ENCODE results near the gene SNCB.

Gene SNCB

DNA sequence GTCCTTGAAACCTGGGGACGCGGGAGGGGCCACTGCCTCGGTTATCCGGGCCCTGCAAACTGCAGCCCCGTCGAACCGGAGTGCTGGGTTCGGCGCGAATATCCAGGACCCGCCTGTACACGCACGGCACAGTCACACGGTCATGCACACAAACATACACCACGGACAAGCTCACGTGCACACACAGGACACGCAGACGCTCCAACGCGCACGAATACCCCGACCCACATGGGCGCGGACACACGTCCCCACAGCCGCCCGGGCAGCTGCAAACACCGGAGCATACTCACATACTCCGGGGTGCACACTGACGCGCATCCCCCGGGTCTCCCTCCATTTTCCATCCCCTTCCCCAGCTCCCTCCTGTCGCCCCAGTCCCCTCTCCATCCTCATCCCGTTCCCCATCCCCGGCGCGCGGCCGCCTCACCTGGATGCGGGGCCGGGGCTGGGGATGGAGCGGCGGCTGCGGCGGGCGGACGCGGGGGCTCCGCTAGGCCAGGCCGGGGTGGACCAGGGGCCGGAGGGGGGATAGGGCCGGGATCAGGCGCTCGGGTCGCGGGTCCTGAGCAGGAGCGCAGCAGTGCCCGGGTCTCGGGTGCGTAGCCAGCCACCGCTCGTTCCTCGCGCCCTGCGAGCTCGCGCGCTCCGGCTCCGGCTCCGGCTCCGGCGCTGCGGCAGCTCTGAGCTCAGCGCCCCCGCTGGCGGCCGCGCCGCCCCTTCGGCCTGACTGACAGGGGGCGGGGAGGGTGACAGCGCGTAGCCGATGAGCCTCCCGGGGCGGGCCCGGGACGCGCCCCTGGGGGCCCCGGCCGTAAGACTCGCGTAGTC is at the start of gene SNCB, which contains the start of gene EIF4E1B:
SNCB (minus strand) TSS at position 682 of the 828 bp plus-strand sequence. CDS start 880 bp downstream, outside the sequence.
EIF4E1B (plus strand) TSS at position 823 of the 828 bp plus-strand sequence. CDS start 12,113 bp downstream, outside the sequence.
- no peak for FAIRE-seq

GRCh38 chr5:176679365-176680225 is 49.3 kb upstream of the SNCB start:
- no peak for FAIRE-seq

- FAIRE-seq, result no peak
These were observed 48.2 kb upstream of the SNCB start for GRCh38 chr5:176678584-176678983.

DNA sequence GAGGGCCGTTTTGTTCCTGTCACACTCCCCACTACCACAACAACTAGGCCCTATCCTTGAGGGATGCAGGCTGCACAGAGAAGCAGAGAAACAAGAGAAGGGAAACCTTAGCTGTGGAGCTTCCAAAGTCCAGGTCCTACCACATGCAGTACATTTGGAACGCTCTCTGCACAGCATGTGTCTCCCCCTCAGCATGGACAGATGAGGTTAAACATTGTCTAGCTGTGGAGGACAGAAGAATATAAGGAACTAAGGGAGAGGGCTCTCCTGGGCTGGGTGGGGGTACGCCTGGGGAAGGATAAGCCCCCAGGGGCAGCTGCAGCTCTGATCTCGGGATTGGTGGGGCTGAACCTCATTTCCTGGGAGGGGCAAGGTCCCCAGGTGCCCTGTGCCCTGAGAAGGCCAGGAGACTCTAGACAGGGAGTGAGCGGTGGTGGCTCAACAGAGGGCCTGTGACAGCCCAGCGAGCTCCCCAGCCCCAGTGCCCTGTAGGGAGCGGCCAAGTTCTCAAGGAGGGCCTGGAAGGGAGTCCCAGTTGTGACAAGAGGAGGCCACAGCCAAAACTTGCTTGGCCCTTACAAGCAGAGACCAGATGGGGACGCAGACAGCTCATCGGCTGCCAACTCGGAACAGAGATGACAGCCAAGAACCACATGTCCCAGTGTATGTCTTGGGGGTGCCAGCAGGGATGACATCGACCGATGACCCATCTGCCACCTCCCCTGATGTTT is 47.0 kb upstream of the SNCB start:
- FAIRE-seq, result no peak

- no peak for FAIRE-seq
These were observed 46.1 kb upstream of the SNCB start for GRCh38 chr5:176676361-176676824.

DNA sequence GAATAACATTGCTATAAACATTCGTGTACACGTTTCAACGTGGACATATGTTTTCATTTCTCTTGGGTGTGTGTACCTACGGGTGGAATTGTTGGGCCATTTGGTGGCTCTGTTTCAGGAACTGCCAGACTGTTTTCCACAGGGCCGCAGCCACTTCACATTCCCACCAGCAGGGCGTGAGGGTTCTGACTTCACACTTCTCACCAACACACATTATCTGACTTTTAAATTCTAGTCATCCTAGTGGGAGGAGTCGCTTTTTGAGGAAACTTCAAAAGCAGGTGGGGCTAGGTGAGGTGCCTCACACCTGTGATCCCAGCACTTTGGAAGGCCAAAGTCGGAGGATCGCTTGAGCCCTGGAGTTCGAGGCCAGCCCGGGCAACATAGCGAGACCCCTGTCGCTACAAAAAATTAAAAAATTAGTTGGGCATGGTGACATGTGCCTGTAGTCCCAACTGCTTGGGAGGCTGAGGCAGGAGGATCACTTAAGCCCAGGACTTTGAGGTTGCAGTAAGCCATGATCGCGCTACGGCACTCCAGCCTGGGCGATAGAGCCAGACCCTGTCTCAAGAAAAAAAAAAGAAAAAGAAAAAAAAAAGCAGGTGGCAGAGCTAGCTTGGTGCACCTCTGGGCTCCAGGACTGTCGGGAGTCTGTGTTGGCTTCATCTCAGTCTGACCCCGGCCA is 45.5 kb upstream of the SNCB start:
- FAIRE-seq, result no peak

DNA sequence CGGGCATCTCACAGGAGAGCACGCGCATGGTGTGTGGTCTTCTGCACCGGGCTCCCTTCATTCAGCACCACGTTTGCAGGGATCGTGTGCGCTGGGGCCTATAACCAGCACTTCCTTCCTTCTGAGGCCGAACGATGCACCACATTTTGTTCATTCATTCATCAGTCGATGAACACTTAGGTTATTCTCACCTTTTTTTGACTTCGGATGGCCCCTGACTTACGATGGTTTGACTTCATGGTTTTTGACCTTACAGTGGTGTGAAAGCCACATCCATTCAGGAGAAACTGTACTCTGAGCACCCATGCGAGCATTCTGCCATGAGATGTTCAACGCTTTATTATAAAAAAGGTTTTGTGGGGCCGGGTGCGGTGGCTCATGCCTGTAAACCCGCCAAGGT is 44.5 kb upstream of the SNCB start:
- FAIRE-seq, result no peak

DNA sequence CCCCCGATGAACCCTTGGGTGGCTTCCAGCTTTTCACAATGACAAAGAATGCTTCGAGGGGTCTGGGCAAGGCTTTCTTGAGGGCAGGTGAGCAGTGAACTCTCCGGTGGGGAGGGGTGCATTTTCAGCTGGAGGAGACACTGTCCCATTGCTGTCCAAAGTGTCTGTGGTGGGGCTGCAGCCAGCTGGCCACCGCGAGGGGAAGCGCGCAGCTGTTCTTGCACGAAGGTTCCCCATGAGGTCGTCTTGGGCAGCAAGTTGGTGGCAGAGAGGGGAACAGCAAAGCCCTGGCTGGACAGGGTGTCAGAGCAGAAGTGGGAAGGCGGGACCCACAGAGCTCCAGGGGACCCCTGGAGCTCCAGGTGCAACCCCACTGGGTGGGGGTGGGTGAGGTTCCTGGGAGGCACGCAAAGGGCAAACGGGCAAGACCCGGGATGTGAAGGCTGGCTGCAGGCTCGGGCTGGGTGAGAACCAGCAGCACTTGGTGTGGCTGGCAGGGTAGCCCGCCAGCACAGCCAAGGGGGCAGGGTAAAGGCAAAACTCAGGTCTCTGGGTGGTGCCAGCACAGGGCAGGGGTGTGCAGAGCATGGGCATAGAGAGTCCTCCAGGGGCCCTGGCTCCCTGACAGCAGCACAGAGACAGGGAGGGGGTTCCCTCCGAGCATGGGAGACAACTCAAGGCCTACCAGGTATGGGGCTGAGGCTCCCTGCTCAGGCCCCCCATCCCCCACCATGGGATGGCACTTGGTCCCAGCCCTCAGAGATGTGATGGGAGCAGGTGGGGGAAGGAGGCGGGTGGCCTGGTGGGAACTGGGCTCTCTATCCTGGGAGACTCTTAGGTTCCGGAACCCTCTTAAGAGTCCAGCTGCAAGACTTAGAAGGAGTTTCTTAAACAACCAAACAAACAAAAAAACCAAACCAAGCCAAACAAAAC is 43.6 kb upstream of the SNCB start:
- no peak for FAIRE-seq

- no peak for FAIRE-seq
These were observed 41.8 kb upstream of the SNCB start for GRCh38 chr5:176671890-176672747.

- FAIRE-seq, result no peak
These were observed 41.1 kb upstream of the SNCB start for GRCh38 chr5:176671399-176671798.

DNA sequence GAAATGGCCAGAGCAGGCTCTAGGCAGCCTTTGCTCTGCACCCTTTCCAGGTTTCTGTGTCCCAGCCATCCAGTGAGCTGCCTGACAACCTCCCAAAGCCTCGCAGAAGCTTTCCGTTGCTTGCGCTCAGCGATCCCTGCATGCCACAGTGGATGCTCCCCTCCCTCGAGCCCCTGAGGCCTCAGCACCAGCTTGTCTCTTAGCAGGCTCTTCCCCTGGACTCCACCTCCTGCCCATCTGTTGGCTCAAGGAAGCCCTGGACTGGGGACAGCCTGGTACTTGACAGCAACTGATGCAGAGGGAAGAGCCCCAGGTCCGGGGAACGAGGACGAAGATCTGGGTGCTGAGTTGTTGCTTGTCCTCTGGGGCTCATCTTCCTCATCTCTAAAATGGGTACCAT is 40.1 kb upstream of the SNCB start:
- no peak for FAIRE-seq

DNA sequence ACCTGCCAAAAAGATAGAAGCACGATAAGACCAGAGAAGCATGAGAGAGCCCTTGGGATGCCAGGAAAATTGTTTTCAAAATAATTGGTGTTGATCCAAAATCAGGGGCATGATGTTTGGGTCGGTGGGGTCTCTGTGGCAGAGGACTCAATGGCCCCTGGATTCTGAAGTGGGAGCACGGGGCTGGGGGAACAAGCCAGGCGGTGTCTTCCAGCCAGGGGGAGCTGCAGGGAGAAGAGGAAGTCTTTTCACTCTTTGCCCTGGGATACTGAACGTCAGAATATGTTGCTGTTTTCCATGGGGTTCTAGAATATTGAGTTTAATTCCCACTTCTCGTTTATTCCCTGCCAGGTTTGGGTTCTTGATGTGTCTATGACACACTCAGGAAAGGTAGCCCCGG is 37.3 kb upstream of the SNCB start:
- no peak for FAIRE-seq

GRCh38 chr5:176665517-176665916 is 35.2 kb upstream of the SNCB start:
- FAIRE-seq, result no peak

- no peak for FAIRE-seq
These were observed 34.6 kb upstream of the SNCB start for GRCh38 chr5:176664886-176665285.

GRCh38 chr5:176664479-176664878 is 34.1 kb upstream of the SNCB start:
- FAIRE-seq, result no peak

GRCh38 chr5:176663566-176663965 is 33.2 kb upstream of the SNCB start:
- no peak for FAIRE-seq

DNA sequence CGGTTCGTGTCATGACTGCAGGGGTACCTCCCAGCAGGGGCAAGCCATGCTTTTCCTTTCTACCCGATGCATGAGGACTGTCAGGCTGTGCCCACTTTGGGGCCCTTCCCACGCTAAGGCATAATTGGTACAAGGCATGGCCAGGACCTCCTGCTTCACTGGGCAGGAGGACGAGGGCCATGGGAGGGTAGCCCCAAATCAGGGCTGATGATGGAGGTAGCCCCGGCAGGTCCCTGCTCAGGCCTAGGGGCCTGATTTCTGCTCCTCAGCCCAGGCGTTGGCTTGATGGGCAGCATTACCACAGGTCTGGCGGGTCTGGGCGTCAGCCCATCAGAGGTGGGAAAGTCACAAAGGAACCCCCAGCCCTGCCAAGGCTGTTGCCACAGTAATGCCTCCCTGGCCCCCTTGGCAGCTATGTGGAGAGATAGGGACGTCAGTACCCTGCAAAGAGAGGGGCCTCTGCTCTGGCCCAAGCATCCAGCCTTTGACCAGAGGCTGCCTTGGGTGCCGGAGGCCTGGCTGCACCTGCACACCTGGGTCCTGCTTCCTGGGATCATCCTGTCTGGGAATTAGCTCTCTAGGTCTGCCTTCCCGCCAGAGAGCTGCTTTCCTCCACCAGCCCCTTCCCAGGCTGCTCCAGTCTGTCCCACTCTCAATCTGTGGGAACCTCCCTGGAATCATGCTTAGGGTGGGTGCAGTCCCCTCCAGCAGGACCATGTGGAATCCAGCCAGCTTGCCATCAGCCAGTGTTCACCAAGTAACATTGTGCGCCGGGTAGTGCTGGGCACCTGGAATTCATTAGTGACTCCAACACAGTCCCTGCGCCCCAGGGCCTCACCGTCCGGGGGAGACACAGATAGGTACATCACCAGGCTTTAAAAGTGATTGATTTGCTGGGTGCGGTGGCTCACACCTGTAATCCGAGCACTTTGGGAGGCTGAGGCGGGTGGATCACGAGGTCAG is 32.3 kb upstream of the SNCB start:
- no peak for FAIRE-seq

GRCh38 chr5:176661676-176662075 is 31.3 kb upstream of the SNCB start:
- FAIRE-seq, result no peak
